Activated naive CD8-positive, alpha-beta T cell treated with anti-CD3 and anti-CD28 coated beads, Interleukin-2, amount 50 U/mL, for 16 hours (primary cell): Measurements from ENCODE around the gene TARM1.

ENCODE experiments used
- DNase-seq: peaks from one replicate; pipeline ENCODE4 v3.0.0-alpha.2; 2020; ENCODE audit warnings: low read depth, low spot score

Gene TARM1

GRCh38 chr19:54035215-54036178, 45.7 kb downstream of the TARM1 start:
- no peak for DNase-seq

GRCh38 chr19:54030895-54031586, 50.1 kb downstream of the TARM1 start:
- no peak for DNase-seq

- DNase-seq: peak; percentile 6
These were observed 51.2 kb downstream of the TARM1 start for GRCh38 chr19:54029930-54030490.

- DNase-seq: no peak
These were observed 51.9 kb downstream of the TARM1 start for GRCh38 chr19:54029301-54029700.

GRCh38 chr19:54026656-54027055, 54.5 kb downstream of the TARM1 start:
- no peak for DNase-seq

- no peak for DNase-seq
These were observed 56.5 kb downstream of the TARM1 start for GRCh38 chr19:54024660-54025059.

- DNase-seq: no peak
These were observed 58.0 kb downstream of the TARM1 start for GRCh38 chr19:54023191-54023590.

- DNase-seq: no peak
These were observed 59.2 kb downstream of the TARM1 start for GRCh38 chr19:54021932-54022331.

GRCh38 chr19:54021363-54021762, 59.8 kb downstream of the TARM1 start:
- DNase-seq: no peak
